ENCODE measurements around the gene SETX.

GRCh38 chr9:132233138-132233537, 121.6 kb downstream of the SETX start:
- TF ChIP-seq, protein P1, sequence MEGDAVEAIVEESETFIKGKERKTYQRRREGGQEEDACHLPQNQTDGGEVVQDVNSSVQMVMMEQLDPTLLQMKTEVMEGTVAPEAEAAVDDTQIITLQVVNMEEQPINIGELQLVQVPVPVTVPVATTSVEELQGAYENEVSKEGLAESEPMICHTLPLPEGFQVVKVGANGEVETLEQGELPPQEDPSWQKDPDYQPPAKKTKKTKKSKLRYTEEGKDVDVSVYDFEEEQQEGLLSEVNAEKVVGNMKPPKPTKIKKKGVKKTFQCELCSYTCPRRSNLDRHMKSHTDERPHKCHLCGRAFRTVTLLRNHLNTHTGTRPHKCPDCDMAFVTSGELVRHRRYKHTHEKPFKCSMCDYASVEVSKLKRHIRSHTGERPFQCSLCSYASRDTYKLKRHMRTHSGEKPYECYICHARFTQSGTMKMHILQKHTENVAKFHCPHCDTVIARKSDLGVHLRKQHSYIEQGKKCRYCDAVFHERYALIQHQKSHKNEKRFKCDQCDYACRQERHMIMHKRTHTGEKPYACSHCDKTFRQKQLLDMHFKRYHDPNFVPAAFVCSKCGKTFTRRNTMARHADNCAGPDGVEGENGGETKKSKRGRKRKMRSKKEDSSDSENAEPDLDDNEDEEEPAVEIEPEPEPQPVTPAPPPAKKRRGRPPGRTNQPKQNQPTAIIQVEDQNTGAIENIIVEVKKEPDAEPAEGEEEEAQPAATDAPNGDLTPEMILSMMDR (conservative IDR thresholded peaks at IDR 0.05; ENCODE audit: low read depth, low read length), result no peak
- no peak for TF ChIP-seq EZH2 (IDR thresholded peaks at IDR 0.05; ENCODE audit: low read length, unreplicated experiment)
- TF ChIP-seq EZH2phosphoT487 (IDR thresholded peaks at IDR 0.05; ENCODE audit: borderline replicate concordance, low read length), result no peak
